PC-3 (cell line): ENCODE data around the gene LRRC45. TPM values are rescaled to one million over a fixed set of nuclear protein-coding genes. Genes with fewer than 3 reads are reported as not detected.

Source experiments
- ATAC-seq: fragments of 200-7000 bp; cut with Tn5 transposase; 2 replicates; pipeline ENCODE4 v1.9.1; 2020; ENCODE audit warnings: mild to moderate bottlenecking, moderate library complexity
- BruUV-seq: library from RNA; stranded (reverse); fragments of 400-500 nt; replicated peaks from 2 replicates; lab custom pipeline; 2021; lab: Mats Ljungman, UMichigan
- CTCF ChIA-PET: fragments of 300-600 bp; sonication (Branson Sonifier 250); formaldehyde crosslinking; loops from one replicate; lab custom pipeline; 2022; ENCODE audit warnings: antibody characterized with exemption; lab: Charles Lee
- POLR2A ChIA-PET: fragments of 300-600 bp; sonication (Branson Sonifier 250); formaldehyde crosslinking; loops from one replicate; lab custom pipeline; 2022; ENCODE audit warnings: antibody characterized with exemption; ENCODE audit not compliant: unreplicated experiment; lab: Charles Lee
- DNase-seq: peaks from one replicate; pipeline ENCODE4 v3.0.0-alpha.2; 2015
- H2AFZ ChIP-seq: fragments of 300-600 bp; sonication (generic); 2 replicates; pipeline ENCODE4 v1.6.0; 2016; ENCODE audit warnings: antibody characterized with exemption, low read length
- H3F3A ChIP-seq: fragments of 300-600 bp; sonication (generic); one replicate; pipeline ENCODE4 v1.6.0; 2017; ENCODE audit warnings: antibody characterized with exemption, low read length, control low read depth, mild to moderate bottlenecking; ENCODE audit not compliant: unreplicated experiment
- H3K27ac ChIP-seq: fragments of 300-600 bp; sonication (generic); 2 replicates; pipeline ENCODE4 v1.5.1; 2016; ENCODE audit warnings: mild to moderate bottlenecking, low read length
- H3K27me3 ChIP-seq: fragments of 300-600 bp; sonication (generic); 2 replicates; pipeline ENCODE4 v1.6.1; 2016; ENCODE audit warnings: low read length, mixed read lengths
- H3K36me3 ChIP-seq: fragments of 300-600 bp; sonication (generic); 2 replicates; pipeline ENCODE4 v1.6.1; 2016; ENCODE audit warnings: low read depth, mixed run types, low read length, mixed read lengths
- H3K4me1 ChIP-seq: fragments of 300-600 bp; sonication (generic); 2 replicates; pipeline ENCODE4 v1.5.1; 2016; ENCODE audit warnings: low read length; ENCODE audit not compliant: insufficient read depth
- H3K4me2 ChIP-seq: fragments of 300-600 bp; sonication (generic); 2 replicates; pipeline ENCODE4 v1.6.0; 2016; ENCODE audit warnings: low read length
- H3K4me3 ChIP-seq: fragments of 300-600 bp; sonication (generic); 2 replicates; pipeline ENCODE4 v1.5.1; 2016; ENCODE audit warnings: mild to moderate bottlenecking, low read length, mixed read lengths
- H3K79me2 ChIP-seq: fragments of 300-600 bp; sonication (generic); 2 replicates; pipeline ENCODE4 v1.6.1; 2017; ENCODE audit warnings: low read length, mixed read lengths
- H3K9ac ChIP-seq: fragments of 300-600 bp; sonication (generic); 2 replicates; pipeline ENCODE4 v1.6.0; 2016; ENCODE audit warnings: mild to moderate bottlenecking, low read length
- H3K9me2 ChIP-seq: fragments of 300-600 bp; sonication (generic); replicated peaks from 2 replicates; pipeline ENCODE4 v1.6.1; 2016; ENCODE audit warnings: mixed run types, low read length, mixed read lengths
- H3K9me3 ChIP-seq: fragments of 300-600 bp; sonication (generic); 2 replicates; pipeline ENCODE4 v1.6.1; 2016; ENCODE audit warnings: low read length, mixed read lengths
- H4K20me1 ChIP-seq: fragments of 300-600 bp; sonication (generic); 2 replicates; pipeline ENCODE4 v1.6.1; 2016; ENCODE audit warnings: low read length, mixed read lengths
- CTCF ChIP-seq: fragments of 300-600 bp; sonication (generic); conservative IDR thresholded peaks from 2 replicates; pipeline ENCODE4 v1.5.1; 2017; ENCODE audit warnings: antibody characterized with exemption, low read depth, mild to moderate bottlenecking, low read length
- EZH2 ChIP-seq: fragments of 300-600 bp; sonication (generic); IDR thresholded peaks from one replicate; pipeline ENCODE4 v1.6.1; 2017; ENCODE audit warnings: antibody characterized with exemption, mild to moderate bottlenecking, low read length; ENCODE audit not compliant: unreplicated experiment
- EZH2phosphoT487 ChIP-seq: fragments of 300-600 bp; sonication (generic); IDR thresholded peaks from 2 replicates; pipeline ENCODE4 v1.6.1; 2018; ENCODE audit warnings: mild to moderate bottlenecking, antibody characterized with exemption, low read length, borderline replicate concordance
- intact Hi-C: fragments of 100-400 bp; cut with micrococcal nuclease; formaldehyde crosslinking; loops from 2 replicates; pipeline ENCODE4 v1.9.0; 2023
- total RNA-seq: library from RNA; depleted of rRNA; stranded (reverse); fragments of >200 nt; gene quantifications from 2 replicates; pipeline ENCODE4 v1.2.3, GENCODE V29; 2014

Gene LRRC45
- total RNA-seq, 1 experiment from 2014 or later = 71.5 TPM

- no TSS peak for BruUV-seq
- no peak for ATAC-seq
- TF ChIP-seq CTCF (no peak), EZH2 (no peak), EZH2phosphoT487 (no peak)
- Histone ChIP-seq H3K36me3 (peaks cover 2% of the 10 kb centered on the region), H3K27ac (no peak overlapping the region), H3K9ac (no peak overlapping the region), H3F3A (no peaks in the 10 kb centered on the region), H4K20me1 (no peaks in the 10 kb centered on the region), H3K4me1 (no peaks in the 10 kb centered on the region), H3K79me2 (no peaks in the 10 kb centered on the region), H2AFZ (no peak overlapping the region), H3K9me2 (no peaks in the 10 kb centered on the region), H3K4me2 (no peak overlapping the region), H3K27me3 (no peaks in the 10 kb centered on the region), H3K4me3 (no peak overlapping the region), H3K9me3 (no peaks in the 10 kb centered on the region)
- CTCF ChIA-PET = no interaction called here
- DNase-seq = no peak
- POLR2A ChIA-PET = no interaction called here
- intact Hi-C loops = no loop called here
Observed at GRCh38 chr17:82072827-82073226, 49.7 kb downstream of the LRRC45 start.

- no peak overlapping the region for H3K27ac ChIP-seq
- ATAC-seq (no peak), DNase-seq (no peak)
- H2AFZ ChIP-seq = no peak overlapping the region
- H3K9ac ChIP-seq = no peak overlapping the region
- H4K20me1 ChIP-seq = no peaks in the 10 kb centered on the region
- intact Hi-C loops = no loop called here
- H3K4me3 ChIP-seq = no peak overlapping the region
- H3F3A ChIP-seq = no peaks in the 10 kb centered on the region
- H3K79me2 ChIP-seq = no peaks in the 10 kb centered on the region
- TF ChIP-seq EZH2phosphoT487 (no peak), CTCF (no peak), EZH2 (no peak)
- H3K4me2 ChIP-seq = no peak overlapping the region
- BruUV-seq = no TSS peak
- H3K27me3 ChIP-seq = no peaks in the 10 kb centered on the region
- H3K9me3 ChIP-seq = no peaks in the 10 kb centered on the region
- POLR2A ChIA-PET = interaction anchor here (0.6 kb wide), 1 partner anchor 23 kb away, joined by 5 read pairs; no protein-coding TSS in a partner anchor
- peaks cover 8% of the 10 kb centered on the region for H3K36me3 ChIP-seq
- CTCF ChIA-PET = no interaction called here
- no peaks in the 10 kb centered on the region for H3K9me2 ChIP-seq
- H3K4me1 ChIP-seq = no peaks in the 10 kb centered on the region
Observed at GRCh38 chr17:82073446-82073845, 50.3 kb downstream of the LRRC45 start.

- ATAC-seq (peak; percentile 29; the same call in 1 of the 2 replicates), DNase-seq (peak; percentile 30)
- Histone ChIP-seq H3K36me3 (peaks cover 25% of the 10 kb centered on the region), H3K27me3 (no peaks in the 10 kb centered on the region), H3K27ac (no peak overlapping the region), H4K20me1 (no peaks in the 10 kb centered on the region), H3K9ac (no peak overlapping the region), H3K4me1 (no peaks in the 10 kb centered on the region), H3K4me2 (no peak overlapping the region), H2AFZ (no peak overlapping the region), H3F3A (no peaks in the 10 kb centered on the region), H3K4me3 (no peak overlapping the region), H3K9me2 (no peaks in the 10 kb centered on the region), H3K79me2 (no peaks in the 10 kb centered on the region), H3K9me3 (no peaks in the 10 kb centered on the region)
- BruUV-seq = no TSS peak
- intact Hi-C loops = no loop called here
- TF ChIP-seq CTCF (no peak), EZH2 (no peak), EZH2phosphoT487 (no peak)
- ChIA-PET POLR2A (no interaction called here), CTCF (no interaction called here)
Observed at GRCh38 chr17:82076018-82076784, 53.1 kb downstream of the LRRC45 start.
